Testis (tissue), 2 donors: Measurements from ENCODE around the gene FKBP7.

Source experiments
- POLR2A ChIP-seq: fragments of 450-650 bp; IDR thresholded peaks from one replicate; pipeline ENCODE4 v1.6.1; 2017; ENCODE audit warnings: antibody characterized with exemption, mild to moderate bottlenecking, moderate library complexity
- TF ChIP-seq, protein P1 (sequence below), 3 experiments: fragments of 450-650 bp in 2 of 3; fragments of 200-600 bp in 1 of 3; sonication (generic) in 1 of 3; IDR thresholded peaks; one replicate each; pipeline ENCODE4 v1.5.1; 2016 to 2019; ENCODE audit warnings: antibody characterized with exemption in 3 of 3, mild to moderate bottlenecking in 2 of 3, moderate library complexity in 1 of 3

DNA sequence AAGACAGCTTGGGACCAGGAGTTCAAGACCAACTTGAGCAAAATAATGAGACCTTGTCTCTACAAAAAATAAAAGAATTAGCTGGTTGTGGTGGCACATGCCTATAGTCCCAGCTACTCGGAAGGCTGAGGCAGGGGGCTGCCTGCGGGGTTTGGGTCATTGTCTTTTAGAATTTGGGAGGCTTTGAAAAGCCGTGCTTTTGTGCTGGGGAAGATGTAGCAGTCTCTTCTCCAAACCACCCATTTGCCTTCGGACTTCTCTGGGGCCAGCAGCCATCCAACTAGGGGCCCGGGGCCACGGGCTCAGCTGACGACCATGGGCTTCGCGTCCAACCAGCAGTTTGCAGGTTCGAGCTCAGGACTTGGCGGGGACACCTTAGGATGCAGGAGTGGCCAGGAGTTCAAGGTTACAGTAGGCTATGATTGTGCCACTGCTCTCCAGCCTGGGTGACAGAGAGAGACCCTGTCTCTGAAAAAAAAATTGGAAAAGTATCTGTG lies 21.0 kb downstream of the FKBP7 start:
- TF ChIP-seq, protein P1, sequence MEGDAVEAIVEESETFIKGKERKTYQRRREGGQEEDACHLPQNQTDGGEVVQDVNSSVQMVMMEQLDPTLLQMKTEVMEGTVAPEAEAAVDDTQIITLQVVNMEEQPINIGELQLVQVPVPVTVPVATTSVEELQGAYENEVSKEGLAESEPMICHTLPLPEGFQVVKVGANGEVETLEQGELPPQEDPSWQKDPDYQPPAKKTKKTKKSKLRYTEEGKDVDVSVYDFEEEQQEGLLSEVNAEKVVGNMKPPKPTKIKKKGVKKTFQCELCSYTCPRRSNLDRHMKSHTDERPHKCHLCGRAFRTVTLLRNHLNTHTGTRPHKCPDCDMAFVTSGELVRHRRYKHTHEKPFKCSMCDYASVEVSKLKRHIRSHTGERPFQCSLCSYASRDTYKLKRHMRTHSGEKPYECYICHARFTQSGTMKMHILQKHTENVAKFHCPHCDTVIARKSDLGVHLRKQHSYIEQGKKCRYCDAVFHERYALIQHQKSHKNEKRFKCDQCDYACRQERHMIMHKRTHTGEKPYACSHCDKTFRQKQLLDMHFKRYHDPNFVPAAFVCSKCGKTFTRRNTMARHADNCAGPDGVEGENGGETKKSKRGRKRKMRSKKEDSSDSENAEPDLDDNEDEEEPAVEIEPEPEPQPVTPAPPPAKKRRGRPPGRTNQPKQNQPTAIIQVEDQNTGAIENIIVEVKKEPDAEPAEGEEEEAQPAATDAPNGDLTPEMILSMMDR (IDR thresholded peaks at IDR 0.05), result no peak
- no peak for TF ChIP-seq POLR2A
